Right renal cortex interstitium (tissue), 3 donors: ENCODE measurements around the gene PTPRG. TPM values are rescaled to one million over a fixed set of nuclear protein-coding genes. Genes with fewer than 3 reads are reported as not detected.

Experiments used
- DNase-seq, 3 donors: peaks; one replicate each; pipeline ENCODE4 v3.0.0-alpha.2; 2013; ENCODE audit warnings: low read depth in 3 of 3, low spot score in 2 of 3
- polyA plus RNA-seq, 3 donors: library from polyadenylated mRNA; unstranded; fragments of 120-200 nt; gene quantifications; one replicate each; pipeline ENCODE4 v1.2.1, GENCODE V29; 2013; ENCODE audit not compliant: insufficient read length in 3 of 3

The PTPRG gene
- polyA plus RNA-seq, 3 donors: 87.3 to 97.7 (median 93.7) TPM

DNA sequence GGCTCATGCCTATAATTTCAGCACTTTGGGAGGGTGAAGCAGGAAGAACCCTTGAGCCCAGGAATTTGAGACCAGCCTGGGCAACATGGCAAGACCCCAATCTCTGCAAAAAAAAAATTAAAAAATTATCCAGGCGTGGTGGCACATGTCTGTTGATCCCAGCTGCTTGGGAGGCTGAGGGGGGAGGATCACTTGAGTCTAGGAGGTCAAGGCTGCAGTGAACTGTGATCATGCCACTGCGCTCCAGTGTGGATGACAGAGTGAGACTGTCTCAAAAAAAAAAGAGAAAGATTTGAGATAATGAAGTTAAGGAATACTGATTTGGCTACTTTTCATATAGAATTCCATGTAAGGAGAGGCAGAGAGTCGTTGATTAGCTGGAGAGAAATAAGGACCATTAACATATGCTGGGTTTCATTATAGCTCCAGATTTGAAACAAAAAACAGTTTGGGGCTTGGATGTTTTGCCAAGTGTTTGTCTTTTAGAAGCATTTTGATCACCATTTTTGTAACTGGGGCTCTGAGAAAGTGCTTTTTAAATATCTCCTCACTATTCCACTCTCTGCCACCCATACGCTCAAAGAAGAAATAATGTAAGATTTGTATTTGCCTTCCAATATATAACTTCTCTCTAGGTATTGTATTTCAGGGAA, 597.8 kb downstream of the PTPRG start:
- DNase-seq: no peak

DNA sequence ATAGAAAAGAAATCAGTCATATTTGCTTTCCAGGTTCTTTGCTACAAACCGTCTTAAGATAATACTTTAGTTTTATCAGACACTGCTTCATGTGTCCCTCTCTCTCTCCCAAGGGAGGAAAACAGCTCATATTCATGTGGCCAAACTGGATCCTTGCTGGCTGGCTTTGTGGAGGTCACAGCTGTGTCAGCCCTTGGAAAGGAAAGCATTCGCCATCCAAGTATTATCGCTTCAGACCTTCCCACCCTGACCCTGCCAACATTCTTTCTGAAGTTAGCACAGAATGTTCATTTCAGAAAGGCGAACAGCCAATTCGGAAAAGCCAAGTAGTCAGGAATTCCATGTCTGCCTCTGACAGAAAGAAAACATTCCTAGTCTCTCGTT, 598.3 kb downstream of the PTPRG start:
- no peak for DNase-seq

DNA sequence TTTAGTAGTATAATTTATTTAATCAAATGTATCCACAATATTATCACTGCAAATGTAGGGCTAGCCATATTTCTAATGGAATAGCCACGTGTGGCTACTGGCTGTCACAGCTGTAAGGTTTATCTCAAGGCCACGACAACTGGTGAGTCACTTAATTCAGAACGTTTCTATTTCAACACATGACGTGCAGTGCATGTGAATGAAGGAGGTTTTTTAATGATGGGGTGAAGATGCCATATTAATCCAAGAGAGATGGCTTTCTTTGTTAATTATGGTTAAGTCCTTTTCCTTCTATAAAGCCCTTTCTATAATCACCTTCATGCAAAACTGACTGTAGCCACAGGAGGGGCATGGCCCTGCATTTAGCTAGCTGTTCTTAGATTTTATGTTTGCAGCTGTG, 600.0 kb downstream of the PTPRG start:
- DNase-seq: no peak

DNA sequence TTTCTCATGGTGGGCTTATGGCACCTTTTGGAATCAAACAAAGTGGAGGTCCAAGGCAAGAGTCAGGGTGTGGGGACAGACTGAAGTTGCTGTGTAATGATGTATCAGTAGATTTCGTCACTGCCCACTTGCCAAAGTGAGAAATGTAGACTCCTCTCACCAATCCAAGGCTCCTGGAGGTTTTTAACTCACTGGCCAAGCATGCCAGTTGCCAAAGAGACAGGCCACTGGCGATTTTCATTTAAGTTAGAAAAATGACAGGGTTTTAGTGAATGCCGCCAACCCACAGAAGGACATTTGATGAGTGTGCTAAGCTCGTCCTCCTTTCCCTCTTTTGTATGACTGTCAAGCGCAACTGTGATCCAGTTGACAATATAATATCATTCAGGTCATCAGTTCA, 602.8 kb downstream of the PTPRG start:
- no peak for DNase-seq

DNA sequence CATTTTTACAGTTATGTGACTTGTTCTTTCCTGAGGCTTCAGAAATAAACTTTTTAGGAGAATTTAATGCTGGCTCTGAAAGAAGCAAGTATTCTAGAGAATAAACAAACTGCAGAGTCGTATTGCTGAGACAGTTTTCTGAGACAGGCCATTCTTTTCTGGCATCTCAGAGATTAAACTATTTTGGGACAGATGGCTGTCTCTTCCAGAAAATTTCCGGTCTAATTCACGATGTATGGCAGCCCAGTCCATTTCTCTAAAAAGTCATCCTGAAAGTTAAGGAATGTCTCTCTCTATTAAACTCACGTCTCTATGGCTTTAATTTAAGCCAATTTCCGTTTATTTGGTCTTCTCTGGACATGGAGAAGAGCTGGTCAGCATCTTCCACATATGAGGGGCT, 603.4 kb downstream of the PTPRG start:
- no peak for DNase-seq

DNA sequence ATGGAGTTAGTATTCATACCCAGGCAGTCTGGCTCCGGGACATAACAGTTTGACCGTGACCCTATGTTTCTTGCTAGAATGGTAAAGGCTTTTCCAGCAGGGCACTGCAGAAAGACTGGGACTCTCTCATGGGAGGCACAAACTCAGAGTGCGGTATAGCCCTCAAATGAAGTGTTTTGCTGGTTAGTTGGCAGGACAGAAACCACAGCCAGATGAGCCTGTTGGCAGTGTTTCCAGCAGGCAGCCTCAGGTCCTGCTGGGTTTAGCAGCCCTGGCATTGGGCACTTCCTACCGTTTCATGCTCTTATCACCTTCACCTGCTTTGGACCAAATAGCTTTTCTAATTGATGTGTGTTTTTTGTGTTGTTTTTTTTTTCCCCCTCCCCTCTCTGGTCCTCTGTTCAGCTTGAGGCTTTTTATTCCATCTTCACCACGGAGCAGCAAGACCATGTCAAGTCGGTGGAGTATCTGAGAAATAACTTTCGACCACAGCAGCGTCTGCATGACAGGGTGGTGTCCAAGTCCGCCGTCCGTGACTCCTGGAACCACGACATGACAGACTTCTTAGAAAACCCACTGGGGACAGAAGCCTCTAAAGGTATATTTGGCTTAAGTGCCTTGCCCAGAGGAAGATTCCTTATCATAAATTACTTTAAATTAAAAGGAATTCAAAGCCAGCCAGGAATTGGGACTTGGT, 606.3 kb downstream of the PTPRG start:
- no peak for DNase-seq

DNA sequence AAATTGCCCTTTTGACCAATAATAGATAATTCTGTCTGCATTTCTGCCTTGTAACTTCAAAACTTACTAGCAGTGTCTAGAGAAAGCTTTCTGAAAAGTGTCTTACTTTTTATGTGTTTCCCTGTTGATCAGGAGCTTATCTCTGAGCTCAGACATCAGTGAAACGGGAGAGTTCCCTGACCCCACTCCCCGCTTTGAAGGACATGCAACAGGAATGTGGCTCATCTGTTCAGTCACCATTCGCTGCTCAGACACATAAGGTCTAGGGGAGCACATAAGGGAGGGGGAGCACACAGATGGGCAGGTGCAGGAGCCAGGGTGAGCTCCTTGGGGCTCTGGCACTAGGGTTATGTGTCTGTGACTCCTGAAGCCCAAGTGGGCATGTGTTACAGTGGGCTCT, 607.0 kb downstream of the PTPRG start:
- no peak for DNase-seq

DNA sequence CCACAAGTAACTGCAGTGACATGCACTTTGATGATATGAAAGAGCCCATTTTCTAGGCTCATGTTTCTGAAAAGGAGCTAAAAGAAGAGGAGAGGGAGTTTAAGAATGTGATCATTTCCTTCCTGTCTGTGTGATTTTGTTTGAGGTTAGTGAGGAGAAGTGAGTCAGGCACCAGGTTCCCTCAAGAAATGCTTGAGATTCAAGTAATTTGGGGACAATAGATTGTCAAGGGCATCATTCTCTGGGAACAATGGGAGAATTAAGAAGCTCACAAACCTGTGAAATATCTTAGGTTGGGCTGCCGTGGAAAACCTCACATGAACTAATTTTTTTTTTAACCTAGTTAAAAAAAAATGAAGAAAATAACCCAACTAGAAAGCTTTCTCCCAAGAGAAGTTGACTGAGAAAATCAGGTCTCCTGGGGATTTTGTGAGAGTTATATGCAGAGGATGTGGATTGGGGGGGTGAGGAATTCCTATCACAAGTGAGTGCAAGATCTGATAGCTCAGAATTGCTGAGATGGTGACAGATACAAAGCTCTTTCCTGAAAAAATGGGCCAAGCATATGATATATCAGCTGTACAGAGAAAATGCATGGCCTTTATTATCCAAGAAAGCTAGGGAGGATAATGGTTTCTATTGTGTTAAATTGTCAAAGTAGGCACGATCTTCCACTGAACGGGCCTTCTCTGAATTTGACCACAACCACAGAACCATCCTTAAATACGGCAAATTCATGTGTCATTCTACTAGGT, 608.7 kb downstream of the PTPRG start:
- DNase-seq: no peak

DNA sequence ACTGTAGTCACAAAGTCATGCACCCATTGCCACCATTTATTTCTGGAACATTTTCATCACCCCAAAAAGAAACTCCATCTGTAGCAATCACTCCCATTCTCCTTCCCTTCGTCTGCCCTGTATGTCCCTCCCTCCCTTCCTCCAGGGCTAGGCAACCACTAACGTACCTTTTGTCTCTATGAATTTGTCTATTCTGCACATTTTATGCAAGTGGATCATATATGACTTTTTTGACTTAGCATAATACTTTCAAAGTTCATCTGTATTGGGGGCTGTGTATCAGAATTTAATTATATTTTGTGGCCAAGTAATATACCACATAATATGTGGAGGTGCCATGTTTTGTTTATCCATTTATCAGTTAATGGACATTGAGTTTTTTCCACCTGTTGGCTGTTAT, 610.4 kb downstream of the PTPRG start:
- DNase-seq: no peak

DNA sequence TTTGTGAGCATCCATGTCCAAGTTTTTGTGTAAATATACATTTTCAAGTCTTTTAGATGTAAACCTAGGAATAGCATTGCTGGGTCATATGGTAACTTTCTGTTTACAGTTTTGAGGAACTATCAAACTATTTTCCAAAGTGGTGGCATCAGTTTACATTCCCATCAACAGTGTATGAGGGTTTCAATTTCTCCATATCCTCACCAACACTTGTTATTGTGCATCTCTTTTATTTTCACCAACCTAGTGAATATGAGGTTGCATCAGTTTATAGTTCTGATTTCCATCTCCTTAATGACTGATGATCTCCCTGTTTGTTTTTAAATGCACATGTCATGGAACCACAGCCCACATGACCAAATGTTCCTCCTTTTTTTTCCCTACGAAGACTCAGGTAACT, 610.8 kb downstream of the PTPRG start:
- DNase-seq: no peak

DNA sequence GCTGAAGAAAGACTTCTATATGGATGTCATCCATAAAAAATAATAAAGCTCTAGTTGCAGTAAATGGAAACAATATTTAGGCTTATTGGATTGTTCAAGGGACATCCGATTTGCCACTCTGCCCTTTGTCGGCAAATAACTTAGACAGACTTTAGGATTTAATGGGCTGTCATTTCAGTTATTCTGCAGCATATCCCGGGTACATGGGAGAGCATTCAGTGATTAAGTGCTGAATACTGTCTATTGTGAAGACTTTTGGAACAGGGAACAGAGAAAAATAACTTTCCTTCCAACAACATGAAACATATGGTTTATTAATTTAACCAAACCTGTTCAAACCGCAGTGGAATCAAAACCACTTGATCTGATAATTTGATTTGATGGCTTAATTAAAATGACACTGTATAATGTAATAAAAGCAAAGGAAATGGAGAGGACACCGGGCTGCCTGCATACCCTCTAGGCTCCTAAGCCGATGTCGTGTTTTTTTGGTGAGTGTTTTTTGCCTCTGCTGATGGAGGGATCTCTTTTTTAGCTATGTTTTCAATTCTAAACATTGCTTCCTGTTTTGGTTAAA, 612.7 kb downstream of the PTPRG start:
- DNase-seq: no peak

DNA sequence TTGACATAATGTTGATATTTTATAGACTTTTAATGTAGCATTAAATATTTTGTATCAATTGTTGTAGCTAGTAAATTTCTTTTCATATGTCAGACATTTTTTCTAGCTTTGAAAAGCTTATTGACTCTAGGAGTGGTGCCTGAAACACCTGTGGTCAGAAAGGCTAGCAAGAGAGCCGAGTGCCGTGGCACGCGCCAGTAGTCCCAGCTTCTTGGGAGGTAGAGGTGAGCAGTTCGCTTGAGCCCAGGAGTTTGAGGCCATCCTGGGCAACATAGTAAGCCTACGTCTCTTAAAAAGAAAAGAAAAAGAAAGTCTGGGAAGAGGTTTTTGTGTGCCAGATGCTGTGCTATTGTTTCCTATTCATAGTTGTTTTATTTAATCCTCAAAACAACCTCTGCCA, 613.8 kb downstream of the PTPRG start:
- DNase-seq: no peak

DNA sequence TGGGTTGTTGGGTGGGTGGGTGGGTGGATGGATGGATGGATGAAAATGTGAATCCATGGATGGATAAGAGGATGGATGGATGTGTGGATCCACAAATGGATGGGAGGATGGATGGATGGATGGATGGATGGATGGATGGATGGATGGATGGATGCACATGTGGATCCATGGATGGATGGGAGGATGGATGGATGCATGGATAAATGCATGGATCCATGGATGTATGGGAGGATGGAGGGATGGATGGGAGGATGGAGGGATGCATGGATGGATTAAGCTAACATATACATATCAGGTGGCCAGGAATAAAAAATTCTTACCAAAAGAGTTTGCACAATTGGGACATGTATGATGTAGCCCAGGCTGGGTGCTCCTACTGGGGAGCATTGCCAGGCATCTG, 616.7 kb downstream of the PTPRG start:
- DNase-seq: no peak

DNA sequence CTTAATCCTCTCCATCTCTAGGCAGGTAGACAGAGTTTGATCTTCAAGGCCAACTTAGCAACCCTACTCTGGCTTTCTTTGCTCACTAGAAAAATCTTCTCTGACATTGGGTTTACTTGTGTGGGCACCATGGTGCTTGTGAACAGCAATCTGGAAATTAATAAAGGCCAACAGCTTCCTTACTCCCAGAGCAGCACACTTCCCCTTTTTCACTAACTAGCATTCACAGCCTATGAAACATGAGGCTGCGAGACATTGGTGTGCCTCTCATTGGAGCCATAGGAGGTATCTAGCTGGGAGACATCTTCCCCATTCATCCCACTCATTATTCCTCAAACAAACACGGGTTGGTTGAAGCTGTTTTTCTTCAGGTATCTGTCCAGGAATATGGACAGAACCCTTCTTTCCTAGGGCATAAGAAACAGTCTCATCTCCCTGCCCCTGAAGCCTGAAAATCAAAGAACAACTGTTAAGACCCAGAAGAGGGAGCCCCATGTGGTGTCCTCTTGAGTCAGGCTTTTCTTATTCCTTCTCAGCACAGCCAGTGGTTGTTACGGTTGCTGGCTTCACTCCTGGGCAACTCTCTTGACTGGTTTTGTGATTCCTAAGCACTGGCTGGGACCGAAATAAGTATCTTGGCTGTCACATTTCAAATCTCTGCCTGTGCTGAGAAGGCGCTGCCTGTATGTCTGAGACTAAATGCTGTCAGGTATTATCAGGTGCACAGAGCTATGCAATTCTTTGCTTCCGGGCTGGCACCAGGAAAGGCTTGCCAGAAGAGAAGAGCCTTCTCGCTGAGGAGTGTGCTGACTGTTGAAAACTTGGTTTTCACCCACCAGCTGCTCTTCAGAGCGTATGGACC, 617.6 kb downstream of the PTPRG start:
- no peak for DNase-seq

DNA sequence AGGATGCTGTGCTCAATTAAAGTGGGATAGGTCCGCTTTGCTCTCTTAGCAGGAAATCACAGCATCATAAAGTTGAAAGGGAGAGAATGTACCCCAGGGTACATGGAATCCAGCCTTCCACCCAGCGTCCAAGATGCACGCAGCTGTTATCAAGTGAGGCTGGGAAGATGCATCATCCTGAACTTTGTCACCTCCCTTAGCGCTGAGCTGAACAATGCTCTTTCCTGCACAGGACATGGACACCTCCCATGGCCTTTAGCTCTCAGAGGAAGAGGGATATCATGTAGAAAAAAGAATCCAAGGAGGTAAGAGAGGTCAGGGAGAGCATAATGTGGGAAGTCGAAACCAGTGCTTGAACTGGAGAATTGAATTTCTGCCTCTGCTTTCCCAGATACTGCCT, 619.1 kb downstream of the PTPRG start:
- no peak for DNase-seq

DNA sequence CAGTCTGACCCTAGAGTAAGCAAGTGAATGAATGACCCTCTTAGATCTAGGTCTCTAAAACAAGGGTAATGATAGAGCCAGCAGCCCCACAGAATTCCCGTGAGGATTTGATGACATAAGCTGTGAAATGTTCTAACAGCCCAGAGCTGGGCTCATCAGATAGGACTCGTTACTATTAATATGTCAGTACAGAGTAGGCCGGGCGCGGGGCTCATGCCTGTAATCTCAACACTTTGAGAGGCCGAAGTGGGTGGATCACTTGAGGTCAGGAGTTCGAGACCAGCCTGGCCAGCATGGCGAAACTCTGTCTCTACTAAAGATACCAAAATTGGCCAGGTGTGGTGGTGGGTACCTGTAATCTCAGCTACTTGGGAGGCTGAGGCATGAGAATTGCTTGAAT, 621.7 kb downstream of the PTPRG start:
- no peak for DNase-seq

DNA sequence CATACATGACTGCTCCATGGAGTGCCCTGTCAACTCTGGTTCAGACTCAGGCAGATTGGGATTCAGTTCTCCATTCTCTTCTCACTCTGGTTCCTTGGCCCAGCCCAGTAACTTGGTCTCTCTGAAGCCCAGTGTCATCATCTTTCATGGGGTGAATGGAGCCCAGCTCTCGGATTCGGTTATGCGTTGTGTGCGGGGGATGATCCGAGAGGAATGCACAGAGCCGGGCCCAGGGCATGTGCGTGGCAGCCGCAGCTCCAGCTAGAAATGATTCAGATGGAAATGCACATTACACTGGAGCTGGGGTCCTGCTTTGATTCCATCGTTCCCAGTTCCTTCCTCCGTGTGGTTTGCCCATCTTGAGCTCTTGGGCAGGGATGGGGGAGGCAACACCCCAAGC, 622.6 kb downstream of the PTPRG start:
- DNase-seq: peak in 1 of 3 donors; percentile 19

DNA sequence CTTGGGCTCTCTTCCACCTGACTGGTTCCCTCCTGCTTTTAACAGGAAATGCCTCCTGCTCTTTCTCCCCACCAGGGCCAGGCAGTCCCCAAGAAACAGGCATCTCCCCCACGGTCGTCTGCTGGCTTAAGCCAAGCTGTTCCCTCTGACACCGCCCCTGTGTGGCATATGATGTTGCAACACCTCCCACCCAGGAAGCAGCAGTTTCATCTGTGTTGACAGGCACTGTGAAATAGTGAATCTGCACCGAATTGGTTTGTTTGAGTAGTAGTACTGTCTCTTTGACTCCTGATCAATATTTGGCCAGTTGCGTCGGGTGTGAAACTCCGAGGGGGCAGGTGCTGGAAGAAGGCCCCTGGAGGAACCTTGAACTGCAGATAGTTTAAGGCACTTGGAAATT, 623.2 kb downstream of the PTPRG start:
- no peak for DNase-seq

DNA sequence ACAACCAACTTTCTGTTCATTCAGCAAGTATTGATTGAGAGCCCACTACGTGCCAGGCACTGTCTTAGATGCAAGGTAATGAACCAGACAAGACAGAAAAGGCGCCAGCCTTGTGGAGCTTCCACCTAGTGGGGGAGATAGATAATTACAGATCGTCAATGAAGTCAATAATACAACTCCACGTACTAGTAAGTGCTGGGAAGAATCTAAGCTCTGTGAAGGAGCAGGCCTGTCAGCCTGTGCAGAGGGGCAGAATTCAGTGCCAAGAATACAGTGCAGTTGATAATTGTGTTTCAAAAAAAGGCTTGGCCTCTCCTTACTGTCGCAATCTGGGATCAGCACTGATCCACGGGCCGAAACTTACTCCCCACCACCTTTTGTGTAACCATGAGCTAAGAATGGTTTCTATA, 625.7 kb downstream of the PTPRG start:
- DNase-seq: no peak

DNA sequence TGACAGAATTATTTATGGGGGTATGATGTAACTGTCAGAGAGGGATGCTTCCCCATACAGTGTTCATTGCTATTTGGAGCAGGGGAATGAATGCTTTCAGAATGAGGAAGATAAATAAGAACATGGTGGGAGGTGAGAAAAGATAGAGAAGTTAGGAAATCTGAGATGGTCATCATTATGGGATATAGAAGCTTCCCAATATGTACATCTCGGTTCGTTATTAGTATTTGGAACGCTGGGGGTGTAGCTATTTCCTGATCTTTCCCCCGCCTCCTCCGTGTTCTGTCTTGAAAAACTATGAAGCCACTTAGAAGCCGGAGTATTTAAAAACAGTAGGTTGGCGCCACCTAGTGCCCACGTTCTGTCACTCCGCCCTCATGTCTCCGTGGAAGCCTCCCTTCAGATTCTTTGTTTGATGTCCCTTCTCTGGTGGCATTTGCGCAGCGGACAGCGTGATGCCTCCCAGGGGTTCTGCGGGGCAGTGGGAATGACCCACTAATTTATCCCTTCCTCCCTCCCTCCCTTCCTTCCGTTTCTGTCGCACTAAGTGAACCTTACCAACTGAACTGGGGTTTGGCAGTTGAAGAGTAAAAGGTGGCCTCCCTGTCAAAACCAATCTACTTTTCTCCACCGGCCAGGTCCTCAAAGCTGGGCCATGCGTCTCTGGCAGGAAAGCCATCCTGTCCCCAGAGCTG, 627.5 kb downstream of the PTPRG start:
- DNase-seq: peak; percentile 61 to 71 (median 62)
